WTC11 (cell line): ENCODE data around the gene DHX57. TPM values are rescaled to one million over a fixed set of nuclear protein-coding genes. Genes with fewer than 3 reads are reported as not detected.
A peak's percentile ranks its signal among the peaks of the same experiment; 100 is the strongest.

Experiments
- ATAC-seq: fragments of 200-7000 bp; cut with Tn5 transposase; 2 replicates; pipeline ENCODE4 v1.10.0; 2021; ENCODE audit warnings: mild to moderate bottlenecking, moderate library complexity
- CTCF ChIA-PET: fragments of 300-600 bp; sonication (Branson Sonifier 250); formaldehyde crosslinking; loops from one replicate; lab custom pipeline; 2021; ENCODE audit warnings: antibody characterized with exemption; lab: Charles Lee
- POLR2A ChIA-PET: fragments of 350-600 bp; sonication (Branson Sonifier 250); formaldehyde crosslinking; loops from one replicate; lab custom pipeline; 2021; ENCODE audit warnings: antibody characterized with exemption; lab: Charles Lee
- DNase-seq: peaks from one replicate; pipeline ENCODE4 v3.0.0; 2021; ENCODE audit warnings: low spot score
- H3K27ac Mint-ChIP-seq: 2 replicates; pipeline ENCODE4 v1.8.0; 2021; ENCODE audit warnings: mixed read lengths
- H3K27me3 Mint-ChIP-seq: 2 replicates; pipeline ENCODE4 v1.8.0; 2021; ENCODE audit warnings: low read depth, mild to moderate bottlenecking, moderate library complexity, mixed read lengths
- H3K36me3 Mint-ChIP-seq: 2 replicates; pipeline ENCODE4 v1.8.0; 2021; ENCODE audit warnings: mixed read lengths
- H3K4me1 Mint-ChIP-seq: 2 replicates; pipeline ENCODE4 v1.8.0; 2022; ENCODE audit warnings: mixed read lengths
- H3K4me3 Mint-ChIP-seq: 2 replicates; pipeline ENCODE4 v1.8.0; 2021; ENCODE audit warnings: mild to moderate bottlenecking, moderate library complexity, mixed read lengths
- H3K9me3 Mint-ChIP-seq: 2 replicates; pipeline ENCODE4 v1.8.0; 2021; ENCODE audit warnings: mixed read lengths
- ATF1 ChIP-seq: sonication (generic); formaldehyde crosslinking; IDR thresholded peaks from 2 replicates; pipeline ENCODE4 v1.8.1; 2023; ENCODE audit warnings: mild to moderate bottlenecking, moderate library complexity, missing genetic modification reagents
- CDX4 ChIP-seq: fragments of 250-450 bp; sonication (Bioruptor Pico); IDR thresholded peaks from 2 replicates; pipeline ENCODE4 v1.9.0; 2021; ENCODE audit warnings: moderate library complexity, mild to moderate bottlenecking, inconsistent platforms, borderline replicate concordance
- ETV6 ChIP-seq: sonication (generic); formaldehyde crosslinking; IDR thresholded peaks from 2 replicates; pipeline ENCODE4 v1.8.1; 2022; ENCODE audit warnings: mild to moderate bottlenecking, missing genetic modification reagents
- GABPB1 ChIP-seq: sonication (generic); formaldehyde crosslinking; IDR thresholded peaks from 2 replicates; pipeline ENCODE4 v1.8.1; 2023; ENCODE audit warnings: mild to moderate bottlenecking, missing genetic modification reagents
- GRHL2 ChIP-seq: fragments of 250-450 bp; sonication (Bioruptor Pico); IDR thresholded peaks from 2 replicates; pipeline ENCODE4 v1.8.0; 2022; ENCODE audit warnings: mild to moderate bottlenecking, moderate library complexity; ENCODE audit not compliant: insufficient replicate concordance, severe bottlenecking
- HMGA2 ChIP-seq: fragments of 250-450 bp; sonication (Bioruptor Pico); IDR thresholded peaks from 2 replicates; pipeline ENCODE4 v1.4.0; 2021; ENCODE audit warnings: mild to moderate bottlenecking, moderate library complexity
- IRF2 ChIP-seq: sonication (generic); formaldehyde crosslinking; IDR thresholded peaks from 2 replicates; pipeline ENCODE4 v1.8.0; 2022; ENCODE audit warnings: low read depth, missing genetic modification reagents, borderline replicate concordance
- JAZF1 ChIP-seq: fragments of 250-450 bp; sonication (Bioruptor Pico); IDR thresholded peaks from 2 replicates; pipeline ENCODE4 v1.9.0; 2021; ENCODE audit warnings: moderate library complexity, mild to moderate bottlenecking, inconsistent platforms
- JUN ChIP-seq: sonication (generic); formaldehyde crosslinking; IDR thresholded peaks from 2 replicates; pipeline ENCODE4 v1.8.0; 2023; ENCODE audit warnings: mild to moderate bottlenecking, missing genetic modification reagents
- KAT7 ChIP-seq: sonication (generic); formaldehyde crosslinking; IDR thresholded peaks from 2 replicates; pipeline ENCODE4 v1.8.1; 2023; ENCODE audit warnings: missing genetic modification reagents, mild to moderate bottlenecking, borderline replicate concordance
- MYBL2 ChIP-seq: sonication (generic); formaldehyde crosslinking; IDR thresholded peaks from 2 replicates; pipeline ENCODE4 v1.8.1; 2023; ENCODE audit warnings: mild to moderate bottlenecking, moderate library complexity, missing genetic modification reagents
- NFATC4 ChIP-seq: fragments of 250-450 bp; sonication (Bioruptor Pico); IDR thresholded peaks from 2 replicates; pipeline ENCODE4 v1.9.0; 2021; ENCODE audit warnings: mild to moderate bottlenecking
- NR3C1 ChIP-seq: sonication (generic); formaldehyde crosslinking; conservative IDR thresholded peaks from 2 replicates; pipeline ENCODE4 v1.8.1; 2023; ENCODE audit warnings: low read depth, mild to moderate bottlenecking, missing genetic modification reagents
- TEAD1 ChIP-seq: sonication (generic); formaldehyde crosslinking; IDR thresholded peaks from 2 replicates; pipeline ENCODE4 v1.8.0; 2022; ENCODE audit warnings: mild to moderate bottlenecking, missing genetic modification reagents
- TEAD4 ChIP-seq: sonication (generic); formaldehyde crosslinking; IDR thresholded peaks from 2 replicates; pipeline ENCODE4 v1.8.0; 2022; ENCODE audit warnings: mild to moderate bottlenecking, missing genetic modification reagents
- TP53 ChIP-seq: sonication (generic); formaldehyde crosslinking; IDR thresholded peaks from 2 replicates; pipeline ENCODE4 v1.8.1; 2023; ENCODE audit warnings: mild to moderate bottlenecking, missing genetic modification reagents
- ZNF138 ChIP-seq: sonication (generic); formaldehyde crosslinking; conservative IDR thresholded peaks from 2 replicates; pipeline ENCODE4 v1.8.1; 2022; ENCODE audit warnings: mild to moderate bottlenecking, moderate library complexity, missing genetic modification reagents
- ZNF232 ChIP-seq: sonication (generic); formaldehyde crosslinking; IDR thresholded peaks from 2 replicates; pipeline ENCODE4 v1.8.0; 2022; ENCODE audit warnings: mild to moderate bottlenecking, missing genetic modification reagents
- ZNF281 ChIP-seq: sonication (generic); formaldehyde crosslinking; IDR thresholded peaks from 2 replicates; pipeline ENCODE4 v1.8.0; 2023; ENCODE audit warnings: mild to moderate bottlenecking, missing genetic modification reagents
- ZNF423 ChIP-seq: fragments of 250-450 bp; sonication (Bioruptor Pico); IDR thresholded peaks from 2 replicates; pipeline ENCODE4 v2.1.2; 2022; ENCODE audit warnings: mild to moderate bottlenecking, moderate library complexity
- total RNA-seq: library from RNA; stranded (reverse); gene quantifications from 3 replicates; pipeline ENCODE4 v1.2.3, GENCODE V29; 2021
- TF ChIP-seq, protein P1 (sequence below): sonication (generic); formaldehyde crosslinking; IDR thresholded peaks from 2 replicates; pipeline ENCODE4 v1.8.1; 2023; ENCODE audit warnings: mild to moderate bottlenecking, missing genetic modification reagents, borderline replicate concordance
- TF ChIP-seq, protein P2 (sequence below): fragments of 250-450 bp; sonication (Bioruptor Pico); IDR thresholded peaks from 2 replicates; pipeline ENCODE4 v1.8.0; 2021; ENCODE audit warnings: mild to moderate bottlenecking
- TF ChIP-seq, protein P3 (sequence below): sonication (generic); formaldehyde crosslinking; IDR thresholded peaks from 2 replicates; pipeline ENCODE4 v1.8.0; 2022; ENCODE audit warnings: mild to moderate bottlenecking, missing genetic modification reagents

Gene DHX57
- total RNA-seq, 1 experiment from 2014 or later: 30.3 TPM

GRCh38 chr2:38783586-38783985 is 92.1 kb downstream of the DHX57 start (continued):
- TF ChIP-seq, protein P1, sequence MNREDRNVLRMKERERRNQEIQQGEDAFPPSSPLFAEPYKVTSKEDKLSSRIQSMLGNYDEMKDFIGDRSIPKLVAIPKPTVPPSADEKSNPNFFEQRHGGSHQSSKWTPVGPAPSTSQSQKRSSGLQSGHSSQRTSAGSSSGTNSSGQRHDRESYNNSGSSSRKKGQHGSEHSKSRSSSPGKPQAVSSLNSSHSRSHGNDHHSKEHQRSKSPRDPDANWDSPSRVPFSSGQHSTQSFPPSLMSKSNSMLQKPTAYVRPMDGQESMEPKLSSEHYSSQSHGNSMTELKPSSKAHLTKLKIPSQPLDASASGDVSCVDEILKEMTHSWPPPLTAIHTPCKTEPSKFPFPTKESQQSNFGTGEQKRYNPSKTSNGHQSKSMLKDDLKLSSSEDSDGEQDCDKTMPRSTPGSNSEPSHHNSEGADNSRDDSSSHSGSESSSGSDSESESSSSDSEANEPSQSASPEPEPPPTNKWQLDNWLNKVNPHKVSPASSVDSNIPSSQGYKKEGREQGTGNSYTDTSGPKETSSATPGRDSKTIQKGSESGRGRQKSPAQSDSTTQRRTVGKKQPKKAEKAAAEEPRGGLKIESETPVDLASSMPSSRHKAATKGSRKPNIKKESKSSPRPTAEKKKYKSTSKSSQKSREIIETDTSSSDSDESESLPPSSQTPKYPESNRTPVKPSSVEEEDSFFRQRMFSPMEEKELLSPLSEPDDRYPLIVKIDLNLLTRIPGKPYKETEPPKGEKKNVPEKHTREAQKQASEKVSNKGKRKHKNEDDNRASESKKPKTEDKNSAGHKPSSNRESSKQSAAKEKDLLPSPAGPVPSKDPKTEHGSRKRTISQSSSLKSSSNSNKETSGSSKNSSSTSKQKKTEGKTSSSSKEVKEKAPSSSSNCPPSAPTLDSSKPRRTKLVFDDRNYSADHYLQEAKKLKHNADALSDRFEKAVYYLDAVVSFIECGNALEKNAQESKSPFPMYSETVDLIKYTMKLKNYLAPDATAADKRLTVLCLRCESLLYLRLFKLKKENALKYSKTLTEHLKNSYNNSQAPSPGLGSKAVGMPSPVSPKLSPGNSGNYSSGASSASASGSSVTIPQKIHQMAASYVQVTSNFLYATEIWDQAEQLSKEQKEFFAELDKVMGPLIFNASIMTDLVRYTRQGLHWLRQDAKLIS (CRISPR knock-in tag): no peak
- no peak for TF ChIP-seq ATF1 (CRISPR knock-in tag)
- no peak for TF ChIP-seq NR3C1 (CRISPR knock-in tag)
- no peak for TF ChIP-seq IRF2

DNA sequence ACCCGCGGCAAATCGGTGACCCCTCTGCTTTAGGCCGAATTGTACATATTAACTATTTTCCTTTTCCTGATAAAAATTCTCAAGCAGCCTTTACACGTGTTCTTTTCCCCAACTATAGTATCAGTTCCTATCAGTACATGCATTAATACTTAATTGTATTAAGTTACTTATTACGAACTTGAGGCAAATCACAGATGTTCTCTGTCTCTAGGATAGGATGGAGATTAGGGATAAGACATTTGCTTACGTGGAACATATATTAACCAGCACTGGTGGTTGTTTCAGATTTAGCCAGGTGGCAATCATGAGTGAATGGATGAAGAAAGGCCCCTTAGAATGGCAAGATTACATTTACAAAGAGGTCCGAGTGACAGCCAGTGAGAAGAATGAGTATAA is 97.0 kb downstream of the DHX57 start:
- Mint-ChIP-seq H3K27ac (no peak overlapping the region), H3K27me3 (peaks cover 16% of the 10 kb centered on the region), H3K36me3 (peaks cover 20% of the 10 kb centered on the region), H3K4me1 (peaks cover 8% of the 10 kb centered on the region; the same call in 1 of the 2 replicates), H3K4me3 (peak overlapping the region; percentile 98), H3K9me3 (no peaks in the 10 kb centered on the region)
- ATAC-seq (no peak), DNase-seq (no peak)
- POLR2A ChIA-PET: no interaction called here
- CTCF ChIA-PET: no interaction called here
- TF ChIP-seq TP53 (CRISPR knock-in tag) (no peak), ETV6 (CRISPR knock-in tag) (no peak), ATF1 (CRISPR knock-in tag) (no peak), ZNF423 (no peak), GRHL2 (no peak), ZNF138 (CRISPR knock-in tag) (no peak), TEAD1 (CRISPR knock-in tag) (no peak)
- TF ChIP-seq, protein P2, sequence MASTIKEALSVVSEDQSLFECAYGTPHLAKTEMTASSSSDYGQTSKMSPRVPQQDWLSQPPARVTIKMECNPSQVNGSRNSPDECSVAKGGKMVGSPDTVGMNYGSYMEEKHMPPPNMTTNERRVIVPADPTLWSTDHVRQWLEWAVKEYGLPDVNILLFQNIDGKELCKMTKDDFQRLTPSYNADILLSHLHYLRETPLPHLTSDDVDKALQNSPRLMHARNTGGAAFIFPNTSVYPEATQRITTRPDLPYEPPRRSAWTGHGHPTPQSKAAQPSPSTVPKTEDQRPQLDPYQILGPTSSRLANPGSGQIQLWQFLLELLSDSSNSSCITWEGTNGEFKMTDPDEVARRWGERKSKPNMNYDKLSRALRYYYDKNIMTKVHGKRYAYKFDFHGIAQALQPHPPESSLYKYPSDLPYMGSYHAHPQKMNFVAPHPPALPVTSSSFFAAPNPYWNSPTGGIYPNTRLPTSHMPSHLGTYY: no peak

DNA sequence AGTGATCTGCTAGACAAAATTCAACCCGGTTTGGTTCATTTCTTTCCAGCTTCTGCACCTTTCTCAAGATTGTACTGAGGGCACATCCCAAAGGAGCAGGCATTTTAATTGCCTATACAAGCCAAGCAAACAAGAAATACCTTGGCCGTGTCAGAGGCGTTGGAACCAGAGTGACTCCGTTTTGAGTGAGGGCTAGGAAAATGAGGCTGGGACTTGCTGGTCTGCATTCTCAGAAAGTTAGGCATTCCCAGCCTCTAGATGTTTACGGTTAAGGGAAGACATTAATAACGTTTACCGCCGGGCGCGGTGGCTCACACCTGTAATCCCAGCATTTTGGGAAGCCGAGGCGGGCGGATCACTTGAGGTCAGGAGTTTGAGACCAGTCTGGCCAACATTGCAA is 99.2 kb downstream of the DHX57 start:
- ChIA-PET POLR2A (interaction anchor here (0.5 kb wide), 1 partner anchor 23 kb away, joined by 3 read pairs; no protein-coding TSS in a partner anchor), CTCF (no interaction called here)
- Mint-ChIP-seq H3K4me3 (peak overlapping the region; percentile 44; the same call in 1 of the 2 replicates), H3K27me3 (peaks cover 16% of the 10 kb centered on the region), H3K36me3 (peaks cover 11% of the 10 kb centered on the region), H3K27ac (no peak overlapping the region), H3K4me1 (peaks cover 8% of the 10 kb centered on the region; the same call in 1 of the 2 replicates), H3K9me3 (no peaks in the 10 kb centered on the region)
- DNase-seq: no peak
- TF ChIP-seq MYBL2 (CRISPR knock-in tag): no peak
- no peak for TF ChIP-seq CDX4
- no peak for TF ChIP-seq JUN (CRISPR knock-in tag)
- no peak for TF ChIP-seq HMGA2 (CRISPR knock-in tag)
- no peak for TF ChIP-seq KAT7 (CRISPR knock-in tag)
- ATAC-seq: no peak

GRCh38 chr2:38775921-38776225 is 99.9 kb downstream of the DHX57 start:
- no peak for DNase-seq
- H3K27me3 Mint-ChIP-seq: peaks cover 16% of the 10 kb centered on the region
- no peak overlapping the region for H3K27ac Mint-ChIP-seq
- TF ChIP-seq ZNF232 (CRISPR knock-in tag) (no peak), ZNF138 (CRISPR knock-in tag) (no peak), TEAD4 (CRISPR knock-in tag) (no peak), GABPB1 (CRISPR knock-in tag) (no peak), JAZF1 (CRISPR knock-in tag) (no peak), ZNF423 (no peak), ZNF281 (CRISPR knock-in tag) (no peak), NFATC4 (no peak)
- TF ChIP-seq, protein P3, sequence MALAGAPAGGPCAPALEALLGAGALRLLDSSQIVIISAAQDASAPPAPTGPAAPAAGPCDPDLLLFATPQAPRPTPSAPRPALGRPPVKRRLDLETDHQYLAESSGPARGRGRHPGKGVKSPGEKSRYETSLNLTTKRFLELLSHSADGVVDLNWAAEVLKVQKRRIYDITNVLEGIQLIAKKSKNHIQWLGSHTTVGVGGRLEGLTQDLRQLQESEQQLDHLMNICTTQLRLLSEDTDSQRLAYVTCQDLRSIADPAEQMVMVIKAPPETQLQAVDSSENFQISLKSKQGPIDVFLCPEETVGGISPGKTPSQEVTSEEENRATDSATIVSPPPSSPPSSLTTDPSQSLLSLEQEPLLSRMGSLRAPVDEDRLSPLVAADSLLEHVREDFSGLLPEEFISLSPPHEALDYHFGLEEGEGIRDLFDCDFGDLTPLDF (CRISPR knock-in tag): no peak

More at GRCh38 chr2:38775921-38776225, 99.9 kb downstream of the DHX57 start:
- Mint-ChIP-seq H3K4me3 (no peak overlapping the region), H3K4me1 (peaks cover 8% of the 10 kb centered on the region; the same call in 1 of the 2 replicates), H3K9me3 (peaks cover under 1% of the 10 kb centered on the region; the same call in 1 of the 2 replicates), H3K36me3 (peaks cover 4% of the 10 kb centered on the region)
- no peak for ATAC-seq
- ChIA-PET CTCF (no interaction called here), POLR2A (interaction anchor here (0.5 kb wide), 1 partner anchor 23 kb away, joined by 3 read pairs; no protein-coding TSS in a partner anchor)
